Type B pancreatic cell (in vitro differentiated cells): Measurements from ENCODE around the gene FBH1. TPM values are rescaled to one million over a fixed set of nuclear protein-coding genes. Genes with fewer than 3 reads are reported as not detected.

Source experiments
- DNase-seq: peaks from one replicate; pipeline ENCODE4 v3.0.0; 2021; ENCODE audit warnings: mixed read lengths; ENCODE audit not compliant: unreplicated experiment; ENCODE audit errors: extremely low spot score
- H3K27ac Mint-ChIP-seq: 2 replicates; pipeline ENCODE4 v1.8.0; 2021; ENCODE audit warnings: mild to moderate bottlenecking, mixed read lengths
- H3K27me3 Mint-ChIP-seq: 2 replicates; pipeline ENCODE4 v1.8.0; 2021; ENCODE audit warnings: mixed read lengths
- H3K36me3 Mint-ChIP-seq: 2 replicates; pipeline ENCODE4 v1.8.0; 2021; ENCODE audit warnings: mixed read lengths
- H3K4me1 Mint-ChIP-seq: one replicate; pipeline ENCODE4 v1.8.0; 2021; ENCODE audit warnings: mixed read lengths; ENCODE audit not compliant: unreplicated experiment
- H3K4me3 Mint-ChIP-seq: 2 replicates; pipeline ENCODE4 v1.8.0; 2021; ENCODE audit warnings: mild to moderate bottlenecking, mixed read lengths
- H3K9me3 Mint-ChIP-seq: 2 replicates; pipeline ENCODE4 v1.8.0; 2021; ENCODE audit warnings: mixed read lengths
- total RNA-seq: library from RNA; stranded (reverse); gene quantifications from 2 replicates; pipeline ENCODE4 v1.2.1, GENCODE V29; 2021; ENCODE audit warnings: low replicate concordance
- TF ChIP-seq, protein P1 (sequence below): fragments of 200-600 bp; sonication (generic); conservative IDR thresholded peaks from 2 replicates; pipeline ENCODE4 v1.5.0; 2021; ENCODE audit warnings: antibody characterized with exemption, mild to moderate bottlenecking

Gene FBH1
- total RNA-seq, 1 donor from 2014 or later: 73.0 TPM

GRCh38 chr10:5981529-5981928, 91.5 kb downstream of the FBH1 start:
- Mint-ChIP-seq H3K36me3 (no peaks in the 10 kb centered on the region), H3K9me3 (no peaks in the 10 kb centered on the region), H3K27me3 (peaks cover 48% of the 10 kb centered on the region), H3K4me1 (peaks cover 3% of the 10 kb centered on the region), H3K4me3 (no peak overlapping the region), H3K27ac (no peak overlapping the region)
- DNase-seq: no peak
- TF ChIP-seq, protein P1, sequence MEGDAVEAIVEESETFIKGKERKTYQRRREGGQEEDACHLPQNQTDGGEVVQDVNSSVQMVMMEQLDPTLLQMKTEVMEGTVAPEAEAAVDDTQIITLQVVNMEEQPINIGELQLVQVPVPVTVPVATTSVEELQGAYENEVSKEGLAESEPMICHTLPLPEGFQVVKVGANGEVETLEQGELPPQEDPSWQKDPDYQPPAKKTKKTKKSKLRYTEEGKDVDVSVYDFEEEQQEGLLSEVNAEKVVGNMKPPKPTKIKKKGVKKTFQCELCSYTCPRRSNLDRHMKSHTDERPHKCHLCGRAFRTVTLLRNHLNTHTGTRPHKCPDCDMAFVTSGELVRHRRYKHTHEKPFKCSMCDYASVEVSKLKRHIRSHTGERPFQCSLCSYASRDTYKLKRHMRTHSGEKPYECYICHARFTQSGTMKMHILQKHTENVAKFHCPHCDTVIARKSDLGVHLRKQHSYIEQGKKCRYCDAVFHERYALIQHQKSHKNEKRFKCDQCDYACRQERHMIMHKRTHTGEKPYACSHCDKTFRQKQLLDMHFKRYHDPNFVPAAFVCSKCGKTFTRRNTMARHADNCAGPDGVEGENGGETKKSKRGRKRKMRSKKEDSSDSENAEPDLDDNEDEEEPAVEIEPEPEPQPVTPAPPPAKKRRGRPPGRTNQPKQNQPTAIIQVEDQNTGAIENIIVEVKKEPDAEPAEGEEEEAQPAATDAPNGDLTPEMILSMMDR: no peak

DNA sequence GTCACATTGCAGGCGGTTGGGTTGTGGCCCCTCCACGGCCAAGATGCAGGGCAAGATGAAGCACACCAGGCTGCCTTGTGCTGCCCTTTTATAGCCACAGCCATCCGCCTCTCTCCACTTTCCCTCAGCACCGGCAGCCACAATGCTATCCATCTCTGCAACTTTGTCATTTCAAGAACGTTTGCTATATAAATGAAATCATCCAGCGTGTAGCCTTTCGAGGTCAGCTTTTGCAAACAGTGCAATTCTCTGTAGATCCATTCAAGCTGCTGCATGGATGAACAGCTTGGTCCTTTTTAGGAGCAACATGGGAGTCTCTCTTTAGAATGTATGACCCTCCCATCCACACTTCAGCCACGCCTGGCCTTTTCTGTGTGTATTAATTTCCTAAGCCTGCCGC, 93.7 kb downstream of the FBH1 start:
- DNase-seq: no peak
- TF ChIP-seq, protein P1: no peak
- Mint-ChIP-seq H3K36me3 (no peaks in the 10 kb centered on the region), H3K9me3 (no peaks in the 10 kb centered on the region), H3K4me1 (no peaks in the 10 kb centered on the region), H3K4me3 (no peak overlapping the region), H3K27ac (no peak overlapping the region), H3K27me3 (peaks cover 51% of the 10 kb centered on the region)

DNA sequence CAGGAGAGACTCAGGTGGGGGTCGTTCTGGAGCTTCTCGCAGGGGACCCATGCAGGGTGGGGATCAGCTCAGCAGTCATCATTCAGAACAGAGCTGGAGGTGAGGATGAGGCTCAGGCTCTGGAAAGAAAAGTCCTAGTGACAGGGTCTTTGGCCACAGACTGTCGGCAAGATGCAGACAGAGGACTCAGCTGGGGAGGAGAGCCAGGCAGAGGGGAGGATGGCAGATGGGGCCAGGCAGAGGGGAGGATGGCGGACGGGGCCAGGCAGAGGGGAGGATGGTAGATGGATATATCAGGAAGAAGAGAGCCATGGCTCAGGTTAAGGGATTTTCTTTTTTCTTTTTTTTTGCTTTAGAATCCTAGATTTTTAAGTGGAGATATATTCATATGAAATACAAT, 95.0 kb downstream of the FBH1 start:
- no peak for DNase-seq
- Mint-ChIP-seq H3K27me3 (peaks cover 45% of the 10 kb centered on the region), H3K27ac (no peak overlapping the region), H3K4me1 (no peaks in the 10 kb centered on the region), H3K4me3 (no peak overlapping the region), H3K36me3 (no peaks in the 10 kb centered on the region), H3K9me3 (no peaks in the 10 kb centered on the region)
- TF ChIP-seq, protein P1: no peak

Other genes starting within 250 kb of the FBH1 start
- gene ASB13, start 223.6 kb upstream of the FBH1 start, total RNA-seq: 13.9 and 28.2 TPM in 2 replicates
- gene TASOR2, start 205.4 kb upstream of the FBH1 start, total RNA-seq: 64.1 and 70.1 TPM in 2 replicates
- gene GDI2, start 76.8 kb upstream of the FBH1 start, total RNA-seq: 245 TPM in 2 replicates
- gene ANKRD16, start 350 bp upstream of the FBH1 start, total RNA-seq: 6.7 and 15.3 TPM in 2 replicates
- 1.4 and 3.7 TPM in 2 replicates for gene IL15RA, start 87.3 kb downstream of the FBH1 start, total RNA-seq
- not detected in 2 replicates for gene IL2RA, start 172.1 kb downstream of the FBH1 start, total RNA-seq
- 92.1 and 105 TPM in 2 replicates for gene RBM17, start 198.8 kb downstream of the FBH1 start, total RNA-seq